ENCODE measurements around the gene MICB. TPM values are rescaled to one million over a fixed set of nuclear protein-coding genes. Genes with fewer than 3 reads are reported as not detected.

Gene MICB
- total RNA-seq, 6 experiments from 2014 or later, result 0.48 to 2.0 (median 1.2) TPM

DNA sequence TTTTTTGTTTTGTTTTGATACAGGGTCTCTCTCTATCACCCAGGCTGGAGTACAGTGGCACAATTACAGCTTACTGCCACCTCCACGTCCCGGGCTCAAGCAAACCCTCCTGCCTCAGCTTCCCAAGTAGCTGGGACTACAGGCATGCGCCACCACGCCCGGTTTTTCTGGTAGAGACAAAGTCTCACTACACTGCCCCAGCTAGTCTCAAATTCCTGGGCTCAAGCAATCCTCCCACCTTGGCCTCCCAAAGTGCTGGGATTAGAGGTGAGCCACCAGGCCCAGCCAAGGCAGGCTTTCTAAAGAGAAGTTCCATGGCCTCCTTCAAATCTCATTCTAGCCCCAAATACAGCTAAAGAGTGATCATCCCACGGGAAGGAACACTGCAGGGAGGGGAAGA, 36.1 kb downstream of the MICB start:
- H3K36me3 ChIP-seq, result peaks cover 12 to 92% (median 50%) of the 10 kb centered on the region in 4 donors
- intact Hi-C loops (cut with DNase I), result no loop called here
- TF ChIP-seq POLR2A (IDR thresholded peaks at IDR 0.05), result no peak
- TF ChIP-seq, protein P1, sequence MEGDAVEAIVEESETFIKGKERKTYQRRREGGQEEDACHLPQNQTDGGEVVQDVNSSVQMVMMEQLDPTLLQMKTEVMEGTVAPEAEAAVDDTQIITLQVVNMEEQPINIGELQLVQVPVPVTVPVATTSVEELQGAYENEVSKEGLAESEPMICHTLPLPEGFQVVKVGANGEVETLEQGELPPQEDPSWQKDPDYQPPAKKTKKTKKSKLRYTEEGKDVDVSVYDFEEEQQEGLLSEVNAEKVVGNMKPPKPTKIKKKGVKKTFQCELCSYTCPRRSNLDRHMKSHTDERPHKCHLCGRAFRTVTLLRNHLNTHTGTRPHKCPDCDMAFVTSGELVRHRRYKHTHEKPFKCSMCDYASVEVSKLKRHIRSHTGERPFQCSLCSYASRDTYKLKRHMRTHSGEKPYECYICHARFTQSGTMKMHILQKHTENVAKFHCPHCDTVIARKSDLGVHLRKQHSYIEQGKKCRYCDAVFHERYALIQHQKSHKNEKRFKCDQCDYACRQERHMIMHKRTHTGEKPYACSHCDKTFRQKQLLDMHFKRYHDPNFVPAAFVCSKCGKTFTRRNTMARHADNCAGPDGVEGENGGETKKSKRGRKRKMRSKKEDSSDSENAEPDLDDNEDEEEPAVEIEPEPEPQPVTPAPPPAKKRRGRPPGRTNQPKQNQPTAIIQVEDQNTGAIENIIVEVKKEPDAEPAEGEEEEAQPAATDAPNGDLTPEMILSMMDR (IDR thresholded peaks at IDR 0.05), result no peak
- H3K4me3 ChIP-seq, result no peak overlapping the region
- WGBS (ENCODE audit: insufficient coverage, low coverage, low lambda C conversion rate, missing lambda C conversion rate), result 93% methylated on average over 6 of the region's 6 CpGs
- no peaks in the 10 kb centered on the region for H3K9me3 ChIP-seq
- no peak overlapping the region for H3K27ac ChIP-seq
- DNase-seq (no peak), ATAC-seq (no peak)
- peaks cover 0 to 6% (median under 1%) of the 10 kb centered on the region in 4 donors for H3K4me1 ChIP-seq
- H3K27me3 ChIP-seq, result no peaks in the 10 kb centered on the region

DNA sequence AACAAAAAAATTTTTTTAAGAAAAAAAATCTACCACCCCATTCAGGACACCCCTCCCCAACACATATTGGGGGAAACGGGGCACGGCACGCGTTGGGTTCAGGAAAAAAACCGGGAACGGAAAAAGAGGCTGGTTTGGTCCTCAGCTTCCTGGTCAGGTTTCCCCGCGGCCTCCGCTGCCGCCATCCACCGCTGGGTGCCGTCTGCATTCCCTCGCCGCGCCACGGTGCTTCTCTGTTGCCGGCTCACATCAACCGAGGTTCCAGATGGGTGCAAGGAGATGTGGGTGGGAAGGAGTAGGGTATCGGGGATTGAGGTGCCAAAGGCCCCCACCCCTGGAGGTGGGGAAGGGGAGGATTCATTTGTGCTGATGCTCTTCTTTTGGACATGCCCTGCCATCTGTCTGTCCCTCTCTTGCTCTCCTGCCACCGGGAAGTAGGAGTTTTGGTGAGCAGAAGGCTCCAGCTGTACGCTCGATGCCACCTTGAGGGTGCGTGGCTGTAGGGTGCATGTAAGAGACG, 36.6 kb downstream of the MICB start:
- no peak overlapping the region for H3K27ac ChIP-seq
- ATAC-seq (no peak), DNase-seq (no peak)
- 89% methylated on average over 19 of the region's 24 CpGs for WGBS (ENCODE audit: insufficient coverage, low coverage, low lambda C conversion rate, missing lambda C conversion rate)
- peaks cover 0 to 12% (median 4%) of the 10 kb centered on the region in 4 donors for H3K4me1 ChIP-seq
- H3K36me3 ChIP-seq, result peaks cover 12 to 98% (median 52%) of the 10 kb centered on the region in 4 donors
- TF ChIP-seq, protein P1 (IDR thresholded peaks at IDR 0.05), result no peak
- no peak for TF ChIP-seq POLR2A (IDR thresholded peaks at IDR 0.05)
- no peaks in the 10 kb centered on the region for H3K27me3 ChIP-seq
- H3K4me3 ChIP-seq, result no peak overlapping the region
- no peaks in the 10 kb centered on the region for H3K9me3 ChIP-seq
- intact Hi-C loops (cut with DNase I), result no loop called here

DNA sequence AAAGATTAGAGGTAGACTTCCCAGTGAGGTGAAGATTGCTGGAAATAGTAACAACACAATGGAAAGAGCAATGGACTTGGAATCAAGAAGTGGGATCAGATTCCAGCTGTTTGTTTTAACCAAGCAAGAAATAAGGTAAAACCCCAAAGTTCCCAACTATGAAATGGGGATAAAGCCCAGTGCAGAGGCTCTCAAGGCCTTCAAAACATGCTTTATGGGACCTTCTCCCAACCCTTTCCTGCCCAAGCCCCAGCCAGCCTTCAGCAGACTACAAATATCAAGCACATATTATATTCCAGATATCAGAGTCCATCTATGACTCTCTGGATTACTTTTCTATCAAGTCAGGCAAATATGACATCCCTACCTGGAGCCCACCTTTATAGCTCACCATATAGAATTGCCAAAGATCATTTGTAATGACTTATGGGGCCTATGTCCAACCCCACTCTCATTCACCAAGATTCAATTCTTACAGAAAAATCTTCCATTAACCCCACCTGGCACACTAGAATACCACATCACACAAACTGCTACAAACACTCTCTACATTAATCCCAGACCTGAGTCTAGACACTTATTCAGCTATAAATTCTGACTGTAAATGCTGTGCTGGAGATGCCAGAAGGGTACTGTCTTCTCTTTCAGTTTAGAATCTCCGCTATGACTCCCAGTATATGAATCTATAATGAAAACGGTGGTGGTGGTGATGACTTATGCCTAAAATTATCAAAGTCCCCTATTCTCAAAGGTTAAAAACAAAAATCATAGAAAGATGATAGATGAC, 37.8 kb downstream of the MICB start:
- no peak for TF ChIP-seq POLR2A (IDR thresholded peaks at IDR 0.05)
- TF ChIP-seq, protein P1 (IDR thresholded peaks at IDR 0.05), result no peak
- ATAC-seq (no peak), DNase-seq (no peak)
- WGBS (ENCODE audit: insufficient coverage, low coverage, low lambda C conversion rate, missing lambda C conversion rate), result 11% methylated on average over 2 of the region's 2 CpGs
- no peak overlapping the region for H3K4me3 ChIP-seq
- H3K9me3 ChIP-seq, result no peaks in the 10 kb centered on the region
- peaks cover 12 to 94% (median 48%) of the 10 kb centered on the region in 4 donors for H3K36me3 ChIP-seq
- no peaks in the 10 kb centered on the region for H3K27me3 ChIP-seq
- H3K4me1 ChIP-seq, result peaks cover 0 to 23% (median 11%) of the 10 kb centered on the region in 4 donors
- no peak overlapping the region for H3K27ac ChIP-seq
- intact Hi-C loops (cut with DNase I), result no loop called here

DNA sequence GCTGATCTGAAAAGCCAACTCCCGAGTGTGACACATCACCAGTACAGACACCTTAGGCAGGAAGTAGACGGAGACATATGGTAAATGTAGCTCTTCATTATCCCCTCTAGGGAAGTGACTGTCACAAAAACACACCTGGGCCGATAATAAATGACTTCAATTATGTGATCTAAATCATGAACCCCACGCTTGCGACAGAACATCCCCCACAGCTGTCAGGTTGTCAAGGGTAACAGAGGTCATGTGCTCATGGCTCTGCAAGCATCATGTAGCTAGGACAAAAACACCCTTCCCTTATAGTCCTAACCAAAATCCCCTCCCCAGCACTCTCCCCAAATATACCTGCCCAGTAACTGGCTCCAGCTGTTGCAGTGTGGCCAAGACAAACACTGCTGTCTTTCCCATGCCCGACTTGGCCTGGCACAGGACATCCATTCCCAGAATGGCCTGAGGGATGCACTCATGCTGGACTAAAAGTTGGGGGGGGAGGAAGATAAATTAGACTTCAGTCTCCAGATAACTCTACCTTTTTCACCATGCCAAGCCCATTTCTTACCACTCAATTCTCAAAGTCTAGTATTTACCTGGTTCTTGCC, 41.0 kb downstream of the MICB start:
- DNase-seq, result peak in 2 of 3 donors; percentile 68 to 72
- TF ChIP-seq, protein P1 (IDR thresholded peaks at IDR 0.05), result no peak
- TF ChIP-seq POLR2A (IDR thresholded peaks at IDR 0.05), result no peak
- Histone ChIP-seq H3K4me3 (no peak overlapping the region), H3K4me1 (peaks cover 0 to 29% (median 13%) of the 10 kb centered on the region in 4 donors), H3K36me3 (peaks cover 11 to 64% (median 32%) of the 10 kb centered on the region in 4 donors), H3K27ac (peak overlapping the region in 1 of 3 donors; percentile 16), H3K9me3 (no peaks in the 10 kb centered on the region), H3K27me3 (no peaks in the 10 kb centered on the region)
- intact Hi-C loops (cut with DNase I), result no loop called here
- peak in 3 of 4 donors; percentile 19 to 39 (median 23) for ATAC-seq
- WGBS (ENCODE audit: insufficient coverage, low coverage, low lambda C conversion rate, missing lambda C conversion rate), result 41% methylated on average over 3 of the region's 6 CpGs
